PC-9 (cell line): ENCODE data around the gene AKR1B15. TPM values are rescaled to one million over a fixed set of nuclear protein-coding genes. Genes with fewer than 3 reads are reported as not detected.
"Not testable (repeated sequence)": the region's sequence is repeated elsewhere in the genome, so short reads cannot be mapped to it uniquely, and the experiment has no call there.

Experiments used
- BruUV-seq: library from RNA; stranded (reverse); fragments of 400-500 nt; replicated peaks from 2 replicates; lab custom pipeline; 2021; lab: Mats Ljungman, UMichigan
- CTCF ChIA-PET: fragments of 300-600 bp; sonication (Branson Sonifier 250); formaldehyde crosslinking; loops from one replicate; lab custom pipeline; 2022; ENCODE audit warnings: antibody characterized with exemption; lab: Charles Lee
- POLR2A ChIA-PET: fragments of 300-600 bp; sonication (Branson Sonifier 250); formaldehyde crosslinking; loops from one replicate; lab custom pipeline; 2022; ENCODE audit warnings: antibody characterized with exemption; ENCODE audit not compliant: unreplicated experiment; lab: Charles Lee
- DNase-seq, 2 experiments: peaks; one replicate each; pipeline versions ENCODE4 v3.0.0 to v3.0.0-alpha.2; 2015 to 2022; ENCODE audit warnings: mixed read lengths in 1 of 2
- H2AFZ ChIP-seq: fragments of 200-600 bp; sonication (generic); 2 replicates; pipeline ENCODE4 v1.8.1; 2017; ENCODE audit warnings: antibody characterized with exemption
- H3F3A ChIP-seq: fragments of 200-600 bp; sonication (generic); 2 replicates; pipeline ENCODE4 v1.8.1; 2017; ENCODE audit warnings: antibody characterized with exemption, mild to moderate bottlenecking, low read depth; ENCODE audit not compliant: insufficient read depth
- H3K27ac ChIP-seq: fragments of 200-600 bp; sonication (generic); 2 replicates; pipeline ENCODE4 v1.6.1; 2016; ENCODE audit warnings: mixed run types
- H3K27me3 ChIP-seq: fragments of 200-600 bp; sonication (generic); 2 replicates; pipeline ENCODE4 v1.6.1; 2016; ENCODE audit warnings: low read depth, mixed run types; ENCODE audit not compliant: insufficient read depth
- H3K36me3 ChIP-seq: fragments of 200-600 bp; sonication (generic); 2 replicates; pipeline ENCODE4 v1.6.1; 2016; ENCODE audit warnings: low read depth, mixed run types
- H3K4me1 ChIP-seq: fragments of 200-600 bp; sonication (generic); replicated peaks from 2 replicates; pipeline ENCODE4 v1.6.1; 2016; ENCODE audit warnings: mixed run types; ENCODE audit not compliant: insufficient read depth
- H3K4me2 ChIP-seq: fragments of 200-600 bp; sonication (generic); 2 replicates; pipeline ENCODE4 v1.6.1; 2017; ENCODE audit warnings: mixed run types
- H3K4me3 ChIP-seq: fragments of 200-600 bp; sonication (generic); 2 replicates; pipeline ENCODE4 v1.6.1; 2016; ENCODE audit warnings: mixed run types
- H3K79me2 ChIP-seq: fragments of 200-600 bp; sonication (generic); 2 replicates; pipeline ENCODE4 v1.6.1; 2017; ENCODE audit warnings: low read depth, mixed run types
- H3K9me2 ChIP-seq: fragments of 200-600 bp; sonication (generic); 2 replicates; pipeline ENCODE4 v1.8.1; 2017; ENCODE audit warnings: mild to moderate bottlenecking; ENCODE audit not compliant: insufficient read depth
- H3K9me3 ChIP-seq: fragments of 200-600 bp; sonication (generic); 2 replicates; pipeline ENCODE4 v1.8.1; 2016; ENCODE audit warnings: low read depth; ENCODE audit not compliant: insufficient read depth
- H4K20me1 ChIP-seq: fragments of 200-600 bp; sonication (generic); 2 replicates; pipeline ENCODE4 v1.8.1; 2017; ENCODE audit not compliant: insufficient read depth
- EZH2 ChIP-seq: fragments of 200-600 bp; sonication (generic); IDR thresholded peaks from 2 replicates; pipeline ENCODE4 v1.8.0; 2017; ENCODE audit warnings: antibody characterized with exemption, low read depth
- intact Hi-C: fragments of 100-400 bp; cut with micrococcal nuclease; formaldehyde crosslinking; loops from one replicate; pipeline ENCODE4 v1.10.0; 2022; ENCODE audit not compliant: unreplicated experiment
- total RNA-seq: library from RNA; stranded (reverse); gene quantifications from 2 replicates; pipeline ENCODE4 v1.2.3, GENCODE V29; 2021
- TF ChIP-seq, protein P1 (sequence below): fragments of 200-600 bp; sonication (generic); conservative IDR thresholded peaks from 2 replicates; pipeline ENCODE4 v1.6.1; 2017; ENCODE audit warnings: mixed run types, antibody characterized with exemption, mild to moderate bottlenecking, moderate library complexity

AKR1B15 gene
- total RNA-seq, 1 experiment from 2014 or later = 3.4 TPM

DNA sequence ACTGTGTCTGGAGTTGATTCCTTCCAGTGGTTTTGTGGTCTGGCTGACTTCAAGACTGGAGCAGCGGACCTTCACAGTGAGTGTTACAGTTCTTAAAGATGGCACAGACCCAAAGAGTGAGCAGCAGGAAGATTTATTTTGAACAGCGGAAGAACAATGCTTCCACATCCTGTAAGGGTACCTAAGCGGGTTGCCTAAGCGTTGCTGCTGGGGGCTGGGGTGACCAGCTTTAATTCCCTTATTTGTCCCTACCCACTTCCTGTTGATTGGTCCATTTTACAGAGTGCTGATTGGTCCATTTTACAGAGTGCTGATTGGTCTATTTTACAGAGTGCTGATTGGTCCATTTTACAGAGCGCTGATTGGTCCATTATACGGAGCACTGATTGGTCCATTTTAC is 13.2 kb downstream of the AKR1B15 start:
- Histone ChIP-seq H3K9me3 (peaks cover 47% of the 10 kb centered on the region), H3K9me2 (no peaks in the 10 kb centered on the region), H4K20me1 (no peaks in the 10 kb centered on the region), H3K4me1 (peaks cover 43% of the 10 kb centered on the region), H3K27ac (peak overlapping the region; percentile 95), H3K4me2 (no peak overlapping the region; the same call in 1 of the 2 replicates), H3K79me2 (no peaks in the 10 kb centered on the region), H3K27me3 (no peaks in the 10 kb centered on the region), H3F3A (peaks cover 23% of the 10 kb centered on the region), H3K4me3 (no peak overlapping the region), H3K36me3 (peaks cover 13% of the 10 kb centered on the region; the same call in 1 of the 2 replicates), H2AFZ (no peak overlapping the region)
- intact Hi-C loops = no loop called here
- ChIA-PET POLR2A (interaction anchor here (0.6 kb wide), 2 partner anchors 11 to 13 kb away, joined by 3 read pairs; no protein-coding TSS in a partner anchor), CTCF (interaction anchor here (1.0 to 1.3 kb wide), 2 partner anchors 10 to 31 kb away, joined by 3 to 5 read pairs; no protein-coding TSS in a partner anchor)
- no TSS peak for BruUV-seq
- TF ChIP-seq, protein P1, sequence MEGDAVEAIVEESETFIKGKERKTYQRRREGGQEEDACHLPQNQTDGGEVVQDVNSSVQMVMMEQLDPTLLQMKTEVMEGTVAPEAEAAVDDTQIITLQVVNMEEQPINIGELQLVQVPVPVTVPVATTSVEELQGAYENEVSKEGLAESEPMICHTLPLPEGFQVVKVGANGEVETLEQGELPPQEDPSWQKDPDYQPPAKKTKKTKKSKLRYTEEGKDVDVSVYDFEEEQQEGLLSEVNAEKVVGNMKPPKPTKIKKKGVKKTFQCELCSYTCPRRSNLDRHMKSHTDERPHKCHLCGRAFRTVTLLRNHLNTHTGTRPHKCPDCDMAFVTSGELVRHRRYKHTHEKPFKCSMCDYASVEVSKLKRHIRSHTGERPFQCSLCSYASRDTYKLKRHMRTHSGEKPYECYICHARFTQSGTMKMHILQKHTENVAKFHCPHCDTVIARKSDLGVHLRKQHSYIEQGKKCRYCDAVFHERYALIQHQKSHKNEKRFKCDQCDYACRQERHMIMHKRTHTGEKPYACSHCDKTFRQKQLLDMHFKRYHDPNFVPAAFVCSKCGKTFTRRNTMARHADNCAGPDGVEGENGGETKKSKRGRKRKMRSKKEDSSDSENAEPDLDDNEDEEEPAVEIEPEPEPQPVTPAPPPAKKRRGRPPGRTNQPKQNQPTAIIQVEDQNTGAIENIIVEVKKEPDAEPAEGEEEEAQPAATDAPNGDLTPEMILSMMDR = no peak
- no peak for TF ChIP-seq EZH2
- no peak for DNase-seq

DNA sequence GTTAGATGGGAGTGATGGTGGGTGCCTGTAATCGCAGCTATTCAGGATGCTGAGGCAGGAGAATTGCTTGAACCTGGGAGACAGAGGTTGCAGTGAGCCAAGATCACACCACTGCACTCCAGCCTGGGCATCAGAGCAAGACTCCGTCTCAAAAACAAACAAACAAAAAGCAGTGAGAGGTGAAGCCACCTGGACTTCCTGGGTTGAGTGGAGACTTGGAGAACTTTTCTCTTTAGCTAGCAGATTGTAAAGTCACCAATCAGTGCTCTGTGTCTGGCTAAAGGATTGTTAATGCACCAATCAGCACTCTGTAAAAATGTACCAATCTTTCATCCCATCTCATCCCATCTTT is 14.5 kb downstream of the AKR1B15 start:
- Histone ChIP-seq H3K4me2 (peak overlapping the region; percentile 58), H3K36me3 (peaks cover 13% of the 10 kb centered on the region; the same call in 1 of the 2 replicates), H3K4me1 (peaks cover 43% of the 10 kb centered on the region), H3F3A (peaks cover 23% of the 10 kb centered on the region), H3K4me3 (0 out of 2 replicates have a peak overlapping the region, but pooled peaks have one; percentile 2), H3K9me3 (peaks cover 38% of the 10 kb centered on the region), H3K27ac (peak overlapping the region; percentile 95)
- intact Hi-C loops = loop anchor here (1.0 kb wide), 2 partner anchors 26 to 36 kb away; partner anchors contain the start of gene AKR1B10
- H3K79me2 ChIP-seq, DNase-seq, H3K9me2 ChIP-seq, H4K20me1 ChIP-seq, H3K27me3 ChIP-seq, H2AFZ ChIP-seq: not testable (repeated sequence)
- BruUV-seq = TSS peak; percentile 80
- POLR2A ChIA-PET = interaction anchor here (0.7 kb wide), 1 partner anchor 105 kb away, joined by 5 read pairs; no protein-coding TSS in a partner anchor
- CTCF ChIA-PET = interaction anchor here (0.7 kb wide), 1 partner anchor 49 kb away, joined by 3 read pairs; no protein-coding TSS in a partner anchor

GRCh38 chr7:134565643-134566136 is 16.8 kb downstream of the AKR1B15 start:
- no peaks in the 10 kb centered on the region for H3K27me3 ChIP-seq
- H3K9me2 ChIP-seq = no peaks in the 10 kb centered on the region
- intact Hi-C loops = loop anchor here (2.0 kb wide), 1 partner anchor 33 kb away; no protein-coding TSS in a partner anchor
- peaks cover 43% of the 10 kb centered on the region for H3K4me1 ChIP-seq
- H3K4me3 ChIP-seq = peak overlapping the region; percentile 19; the same call in 1 of the 2 replicates
- no TSS peak for BruUV-seq
- TF ChIP-seq, protein P1 = no peak
- no peak for TF ChIP-seq EZH2
- H3K27ac ChIP-seq = peak overlapping the region; percentile 95
- H4K20me1 ChIP-seq = no peaks in the 10 kb centered on the region
- ChIA-PET POLR2A (interaction anchor here (0.6 kb wide), 1 partner anchor 25 kb away, joined by 3 read pairs; no protein-coding TSS in a partner anchor), CTCF (interaction anchor here (1.0 kb wide), 1 partner anchor 19 kb away, joined by 3 read pairs; no protein-coding TSS in a partner anchor)
- peaks cover 37% of the 10 kb centered on the region for H3K9me3 ChIP-seq
- H3K79me2 ChIP-seq = no peaks in the 10 kb centered on the region
- peak; percentile 38 to 77 for DNase-seq
- H3F3A ChIP-seq = peaks cover 23% of the 10 kb centered on the region
- peak overlapping the region; percentile 40; the same call in 1 of the 2 replicates for H3K4me2 ChIP-seq
- H3K36me3 ChIP-seq = peaks cover 14% of the 10 kb centered on the region; the same call in 1 of the 2 replicates
- no peak overlapping the region for H2AFZ ChIP-seq
